Measurements from ENCODE around the gene ADAMTS9.

ADAMTS9 gene

DNA sequence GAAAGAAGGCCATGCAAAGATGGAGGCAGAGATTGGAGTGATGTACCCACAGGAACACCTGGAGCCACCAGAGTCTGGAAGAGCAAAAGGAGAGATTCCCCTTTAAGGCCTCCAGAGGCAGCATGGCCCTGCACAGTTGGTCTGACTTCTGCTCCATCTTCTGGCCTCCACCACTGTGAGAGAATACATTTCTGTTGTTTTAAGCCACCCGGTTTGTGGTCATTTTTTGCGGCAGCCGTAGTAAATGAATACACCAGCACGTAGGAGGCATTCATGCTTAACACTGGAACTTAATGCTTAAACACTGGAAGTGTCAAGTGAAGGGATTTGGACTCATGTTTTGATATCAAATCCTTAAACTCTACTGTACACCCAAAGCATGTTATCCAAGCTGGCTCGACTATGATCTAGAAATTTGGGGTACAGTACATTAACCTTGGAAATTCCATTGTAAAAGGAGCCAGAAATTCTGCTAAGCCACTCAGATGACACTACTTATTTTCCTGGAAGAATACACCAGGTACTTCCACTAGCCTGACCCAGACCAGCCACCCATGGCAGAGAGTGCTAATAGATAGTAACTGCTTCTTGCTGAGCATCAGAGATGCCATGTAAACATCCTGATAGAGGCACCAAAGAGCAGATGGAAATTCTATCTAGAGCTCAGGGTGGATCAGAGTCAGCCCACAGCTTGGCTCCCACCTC is 190.9 kb downstream of the ADAMTS9 start:
- DNase-seq (ENCODE audit: low read depth) = no peak
- H3K4me3 ChIP-seq (ENCODE audit: low read depth, low read length) = no peak overlapping the region
- TF ChIP-seq CTCF (IDR thresholded peaks at IDR 0.05; ENCODE audit: insufficient read depth, low read depth, low read length, missing control alignments) = no peak

DNA sequence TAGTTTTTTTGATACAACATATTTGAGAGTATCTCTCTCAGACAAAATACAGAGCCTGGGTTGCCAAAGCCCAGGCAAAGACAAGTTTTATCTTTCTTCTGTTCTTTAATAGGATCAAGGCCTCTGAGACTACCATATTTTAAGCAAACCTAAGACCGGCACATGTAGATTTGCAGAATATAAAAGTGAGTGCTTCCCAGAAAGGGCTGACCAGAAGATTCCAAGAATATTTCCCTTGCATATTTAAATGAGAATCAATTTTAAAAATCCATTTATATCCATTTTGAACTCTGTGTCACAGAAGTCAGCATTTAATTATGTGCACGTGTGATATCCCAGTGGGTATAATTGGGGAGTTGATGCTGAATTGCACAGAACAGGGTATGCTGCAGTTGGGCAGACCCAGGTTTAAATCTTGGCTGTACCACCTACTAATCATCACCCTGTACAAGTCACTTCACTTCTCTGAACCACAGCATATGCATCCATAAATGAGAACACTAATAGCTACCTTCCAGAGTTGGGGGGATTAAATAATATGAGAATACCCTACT is 191.9 kb downstream of the ADAMTS9 start:
- no peak for DNase-seq (ENCODE audit: low read depth)
- no peak for TF ChIP-seq CTCF (IDR thresholded peaks at IDR 0.05; ENCODE audit: insufficient read depth, low read depth, low read length, missing control alignments)
- no peak overlapping the region for H3K4me3 ChIP-seq (ENCODE audit: low read depth, low read length)

DNA sequence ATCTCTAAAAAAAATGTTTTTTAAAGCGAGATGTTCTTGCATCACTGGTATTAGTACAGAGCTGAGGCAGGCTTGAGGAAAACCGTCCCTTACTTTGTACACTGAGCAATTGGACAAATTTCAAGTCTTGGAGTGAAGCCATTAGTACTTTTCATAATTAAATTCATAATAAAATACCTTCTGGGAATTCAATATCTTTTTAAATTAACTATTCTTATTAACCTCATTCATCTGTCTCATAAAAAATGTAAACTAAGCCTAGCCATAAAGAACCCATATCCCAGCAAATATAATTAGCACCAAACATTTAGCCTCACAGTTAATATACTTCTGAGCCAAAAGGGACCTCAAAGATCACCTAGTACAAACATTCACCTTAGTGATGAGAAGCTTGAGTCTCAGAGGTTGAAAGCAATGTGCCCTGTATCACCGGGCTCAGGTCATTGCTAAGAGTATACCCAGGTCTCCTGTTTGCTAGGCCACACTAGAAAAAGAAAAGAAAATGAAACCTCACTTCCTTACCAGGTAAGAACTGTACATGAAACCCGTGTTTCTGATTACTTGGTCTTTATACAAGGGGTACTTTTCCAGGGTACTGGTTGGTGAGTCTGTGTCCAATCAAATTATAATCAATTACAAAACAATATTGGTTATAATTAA is 192.5 kb downstream of the ADAMTS9 start:
- H3K4me3 ChIP-seq (ENCODE audit: low read depth, low read length) = no peak overlapping the region
- DNase-seq (ENCODE audit: low read depth) = no peak
- no peak for TF ChIP-seq CTCF (IDR thresholded peaks at IDR 0.05; ENCODE audit: insufficient read depth, low read depth, low read length, missing control alignments)

GRCh38 chr3:64494526-64494925 is 193.3 kb downstream of the ADAMTS9 start:
- no peak for TF ChIP-seq CTCF (IDR thresholded peaks at IDR 0.05; ENCODE audit: insufficient read depth, low read depth, low read length, missing control alignments)
- no peak overlapping the region for H3K4me3 ChIP-seq (ENCODE audit: low read depth, low read length)
- no peak for DNase-seq (ENCODE audit: low read depth)

DNA sequence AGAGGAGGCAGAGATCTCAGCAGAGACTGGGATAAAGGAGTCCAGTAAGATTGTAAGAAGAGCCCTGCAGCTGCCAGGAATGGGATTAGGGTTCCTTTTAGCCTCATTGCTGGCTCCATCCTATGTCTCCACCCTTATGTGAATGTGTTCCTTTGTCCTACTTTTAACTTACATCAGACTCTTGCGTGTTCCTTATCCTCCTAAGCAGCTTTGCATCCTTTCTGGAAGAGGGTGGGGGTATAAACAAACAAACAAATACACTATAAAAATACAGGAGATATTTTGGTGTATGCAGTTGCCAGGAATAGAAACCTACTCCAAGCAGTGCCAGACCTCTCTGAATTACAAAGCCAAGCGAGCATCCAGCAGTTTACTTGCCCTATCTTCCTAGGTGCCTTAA is 194.7 kb downstream of the ADAMTS9 start:
- no peak overlapping the region for H3K4me3 ChIP-seq (ENCODE audit: low read depth, low read length)
- no peak for TF ChIP-seq CTCF (IDR thresholded peaks at IDR 0.05; ENCODE audit: insufficient read depth, low read depth, low read length, missing control alignments)
- DNase-seq (ENCODE audit: low read depth) = no peak

DNA sequence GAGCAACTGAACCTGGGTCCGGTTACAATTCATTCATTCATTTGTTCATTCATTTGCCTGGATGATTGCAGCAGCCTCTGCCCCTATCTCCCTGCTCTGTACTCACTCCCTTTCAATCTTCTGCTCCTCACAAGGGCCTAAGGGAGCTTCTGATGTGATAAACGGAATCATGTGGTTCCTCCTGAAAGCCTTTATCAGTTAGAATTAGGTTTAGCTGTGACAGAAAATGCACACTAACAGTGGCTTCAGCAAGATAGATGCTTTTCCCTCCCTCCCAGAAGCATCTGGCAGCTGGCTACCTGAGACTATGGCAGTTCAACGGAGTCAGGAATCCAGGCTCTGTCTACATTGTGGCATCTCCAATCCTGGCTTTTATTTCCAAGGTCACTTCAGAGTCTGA is 196.0 kb downstream of the ADAMTS9 start:
- no peak overlapping the region for H3K4me3 ChIP-seq (ENCODE audit: low read depth, low read length)
- TF ChIP-seq CTCF (IDR thresholded peaks at IDR 0.05; ENCODE audit: insufficient read depth, low read depth, low read length, missing control alignments) = no peak
- no peak for DNase-seq (ENCODE audit: low read depth)
